Kidney capillary endothelial cell (primary cell): ENCODE data around the gene SYTL1.
A peak's percentile ranks its signal among the peaks of the same experiment; 100 is the strongest.

Experiments used
- DNase-seq: peaks from one replicate; pipeline ENCODE4 v3.0.0-alpha.2; 2018; ENCODE audit warnings: low spot score

The SYTL1 gene, protein sequence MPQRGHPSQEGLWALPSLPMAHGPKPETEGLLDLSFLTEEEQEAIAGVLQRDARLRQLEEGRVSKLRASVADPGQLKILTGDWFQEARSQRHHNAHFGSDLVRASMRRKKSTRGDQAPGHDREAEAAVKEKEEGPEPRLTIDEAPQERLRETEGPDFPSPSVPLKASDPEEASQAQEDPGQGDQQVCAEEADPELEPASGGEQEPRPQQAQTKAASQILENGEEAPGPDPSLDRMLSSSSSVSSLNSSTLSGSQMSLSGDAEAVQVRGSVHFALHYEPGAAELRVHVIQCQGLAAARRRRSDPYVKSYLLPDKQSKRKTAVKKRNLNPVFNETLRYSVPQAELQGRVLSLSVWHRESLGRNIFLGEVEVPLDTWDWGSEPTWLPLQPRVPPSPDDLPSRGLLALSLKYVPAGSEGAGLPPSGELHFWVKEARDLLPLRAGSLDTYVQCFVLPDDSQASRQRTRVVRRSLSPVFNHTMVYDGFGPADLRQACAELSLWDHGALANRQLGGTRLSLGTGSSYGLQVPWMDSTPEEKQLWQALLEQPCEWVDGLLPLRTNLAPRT

DNA sequence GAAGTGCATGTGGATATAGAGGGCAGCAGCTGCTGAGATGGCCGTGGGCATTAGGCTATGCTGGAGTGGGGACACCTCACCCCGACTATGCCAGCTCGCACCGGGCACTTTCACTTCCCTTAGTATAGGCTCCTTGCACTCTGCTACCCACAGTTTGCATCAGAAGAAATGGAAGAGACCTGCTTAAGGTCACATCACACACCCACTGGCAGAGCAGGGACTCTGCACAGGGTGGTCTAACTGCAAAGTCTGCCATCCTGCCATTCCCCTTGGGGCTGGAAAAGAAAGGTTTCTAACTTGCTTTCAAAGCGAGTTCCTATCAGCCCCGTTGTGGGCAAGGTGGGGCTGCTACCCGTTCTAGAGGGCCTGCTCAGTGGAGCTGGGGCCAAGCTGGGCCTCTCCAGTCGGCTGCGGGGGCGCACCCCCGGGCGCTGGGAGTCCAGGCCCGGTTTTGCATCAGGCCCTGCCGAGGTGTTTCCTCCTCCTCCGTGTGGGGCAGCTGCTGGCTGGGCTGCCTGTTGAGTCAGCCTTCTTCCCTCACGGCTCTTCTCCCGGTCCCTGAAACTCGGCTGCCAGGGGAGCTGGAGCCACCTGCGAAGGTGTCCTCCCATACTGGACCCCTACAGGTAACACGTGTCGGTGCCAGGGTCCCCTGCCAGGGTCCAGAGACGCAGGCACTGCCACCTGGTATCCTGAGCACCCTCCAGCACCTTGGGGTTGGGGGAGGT is at the start of gene SYTL1:
SYTL1 (plus strand) TSS at position 498 of the 728 bp plus-strand sequence. CDS start 3,313 bp downstream, outside the sequence.
- peak; percentile 42 for DNase-seq

DNA sequence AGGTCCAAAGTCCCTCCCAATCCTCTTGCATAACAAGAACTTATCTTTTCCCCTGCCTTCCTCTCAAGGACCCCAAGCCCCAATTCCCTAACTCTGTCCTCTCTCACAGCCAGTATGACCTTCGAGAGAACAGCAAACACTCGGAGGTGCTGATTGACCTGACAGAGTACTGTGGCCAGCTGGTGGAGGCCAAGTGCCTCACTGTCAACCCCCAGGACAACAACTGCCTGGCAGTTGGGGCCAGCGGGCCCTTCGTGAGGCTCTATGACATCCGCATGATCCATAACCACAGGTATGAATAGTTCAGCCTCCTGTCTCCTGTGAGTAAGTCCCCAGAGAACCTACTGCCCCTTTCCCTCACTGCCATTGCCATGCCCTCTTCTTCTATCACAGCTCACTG is 49.7 kb upstream of the SYTL1 start:
- no peak for DNase-seq

DNA sequence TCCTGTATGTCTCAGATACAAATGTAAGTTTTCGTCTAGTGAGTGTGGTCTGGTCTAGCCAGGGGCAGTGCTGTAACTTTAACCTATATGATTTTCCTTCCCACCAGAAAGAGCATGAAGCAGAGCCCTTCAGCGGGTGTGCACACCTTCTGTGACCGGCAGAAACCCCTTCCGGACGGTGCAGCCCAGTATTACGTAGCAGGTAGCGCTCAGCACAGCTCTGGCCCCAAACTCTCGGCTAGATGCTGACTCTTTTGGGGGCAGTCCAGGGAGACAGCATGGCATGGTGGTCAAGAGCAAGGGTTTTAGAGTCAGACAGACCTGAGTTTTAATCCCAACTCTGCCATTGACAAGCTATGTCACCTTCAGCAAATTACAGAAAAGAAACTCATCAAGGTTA is 47.9 kb upstream of the SYTL1 start:
- no peak for DNase-seq

DNA sequence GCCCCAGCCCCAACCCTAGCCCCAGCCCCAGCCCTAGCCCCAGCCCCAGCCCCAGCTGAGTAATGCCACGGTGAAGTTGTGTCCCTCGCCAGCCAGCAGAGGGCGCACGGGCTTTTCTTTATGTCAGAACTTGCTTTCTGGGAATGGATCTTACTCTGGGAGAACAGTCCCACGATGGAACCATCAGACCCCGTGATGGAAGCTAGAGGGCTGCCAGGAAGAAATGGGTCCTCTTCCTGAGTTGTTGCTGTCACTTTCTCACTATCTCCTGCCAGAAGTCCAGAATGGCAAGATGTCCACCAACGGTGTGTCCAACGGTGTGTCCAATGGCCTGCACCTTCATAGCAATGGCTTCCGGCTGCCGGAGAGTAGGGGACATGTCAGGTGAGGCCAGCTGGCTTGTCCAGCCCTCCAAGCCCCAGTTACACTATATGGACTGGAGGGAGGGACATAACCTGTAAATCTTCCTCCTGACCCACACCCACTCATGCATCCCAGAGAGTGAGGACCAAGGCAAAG is 45.0 kb upstream of the SYTL1 start:
- peak; percentile 45 for DNase-seq

DNA sequence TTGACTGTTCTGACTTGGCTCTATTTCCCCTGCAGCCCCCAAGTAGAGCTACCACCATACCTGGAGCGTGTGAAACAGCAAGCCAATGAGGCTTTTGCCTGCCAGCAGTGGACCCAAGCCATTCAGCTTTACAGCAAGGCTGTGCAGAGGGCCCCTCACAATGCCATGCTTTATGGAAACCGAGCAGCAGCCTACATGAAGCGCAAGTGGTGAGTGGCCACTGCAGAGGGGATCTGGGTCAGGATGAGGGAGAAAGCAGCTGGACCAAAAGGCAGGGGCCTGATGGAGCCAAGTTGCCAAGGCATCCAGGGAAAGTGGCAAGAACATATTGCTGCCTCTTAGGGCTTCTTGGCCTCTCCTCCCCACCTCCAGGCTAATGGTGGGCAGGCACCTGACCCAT is 43.9 kb upstream of the SYTL1 start:
- no peak for DNase-seq

DNA sequence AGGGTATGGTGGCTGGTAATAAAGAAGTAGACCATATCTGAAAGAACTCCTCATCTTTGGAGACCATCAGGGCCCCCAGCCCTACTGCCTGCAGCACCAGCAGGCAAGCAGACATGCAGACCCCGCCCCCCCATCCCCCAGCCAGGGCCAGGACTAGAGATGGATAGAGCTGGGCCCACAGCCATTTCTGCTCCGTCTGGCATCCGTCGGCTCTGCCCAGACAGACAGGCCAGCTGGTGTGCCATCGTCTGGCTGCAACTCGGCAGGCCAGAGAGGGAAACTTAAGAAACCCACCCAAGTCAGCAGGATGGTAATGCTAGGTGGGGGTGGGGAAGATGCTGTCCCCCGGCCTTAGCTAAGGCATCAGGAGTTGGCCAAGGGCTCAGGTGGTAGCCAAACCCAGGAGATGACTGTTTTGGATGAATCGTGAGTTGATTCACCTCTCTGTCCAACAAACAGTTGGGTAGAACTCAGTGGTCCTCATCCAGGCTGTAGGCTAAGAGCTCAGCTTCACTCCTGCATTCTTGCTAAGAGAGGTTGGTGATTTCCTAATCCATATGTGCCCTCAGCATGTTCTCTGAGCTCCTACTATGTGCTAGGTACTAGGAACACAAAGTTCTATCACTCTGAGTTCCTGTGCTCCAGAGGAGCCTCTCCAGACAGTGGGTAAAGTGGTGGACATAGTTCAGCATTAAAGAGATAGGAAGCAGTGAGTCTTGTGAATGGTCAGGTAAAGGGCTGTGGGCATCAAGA is 43.0 kb upstream of the SYTL1 start:
- DNase-seq = no peak

DNA sequence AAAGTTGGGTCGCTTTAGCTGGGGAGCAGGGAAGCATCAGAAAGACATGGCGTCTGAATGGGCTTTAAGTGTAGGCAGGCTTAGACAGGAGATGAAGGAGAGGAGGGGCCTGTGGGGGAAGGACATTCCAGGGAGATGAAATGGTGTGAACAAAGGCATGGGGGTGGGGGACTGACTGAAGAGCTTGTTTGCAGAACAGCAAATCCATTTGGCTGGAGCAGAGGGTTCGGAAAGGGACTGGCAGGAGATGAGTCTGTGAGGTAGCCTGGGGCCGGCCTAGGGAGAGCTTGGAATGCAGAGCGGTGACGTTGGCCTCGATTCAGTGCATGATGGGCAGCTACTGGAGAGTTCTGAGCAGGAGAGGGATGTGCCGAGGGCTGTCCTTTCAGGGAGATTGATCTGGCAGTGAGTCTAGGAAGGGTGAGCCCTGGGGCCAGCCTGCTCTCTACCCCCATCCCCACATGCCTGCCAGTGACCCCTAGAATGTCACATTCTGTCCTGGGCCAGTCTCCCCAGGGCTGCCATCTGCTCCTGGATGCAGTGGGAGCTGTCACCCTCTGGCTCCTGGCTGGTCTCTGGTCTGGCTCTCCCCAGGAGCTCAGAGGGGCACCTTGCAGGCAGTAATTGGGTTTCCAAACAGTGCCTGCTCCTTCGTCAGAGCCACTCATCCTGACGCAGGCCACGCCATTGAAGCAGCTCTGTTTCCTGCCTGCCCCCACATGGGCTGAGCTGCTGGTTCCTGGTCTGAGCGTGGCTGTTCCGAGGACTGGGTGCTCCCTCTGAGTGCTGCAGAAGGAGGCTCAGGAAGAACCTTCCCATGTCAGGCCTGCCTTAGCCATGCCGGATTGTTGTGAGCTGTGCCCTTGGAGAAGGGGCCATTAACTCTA is 42.2 kb upstream of the SYTL1 start:
- DNase-seq = peak; percentile 33

DNA sequence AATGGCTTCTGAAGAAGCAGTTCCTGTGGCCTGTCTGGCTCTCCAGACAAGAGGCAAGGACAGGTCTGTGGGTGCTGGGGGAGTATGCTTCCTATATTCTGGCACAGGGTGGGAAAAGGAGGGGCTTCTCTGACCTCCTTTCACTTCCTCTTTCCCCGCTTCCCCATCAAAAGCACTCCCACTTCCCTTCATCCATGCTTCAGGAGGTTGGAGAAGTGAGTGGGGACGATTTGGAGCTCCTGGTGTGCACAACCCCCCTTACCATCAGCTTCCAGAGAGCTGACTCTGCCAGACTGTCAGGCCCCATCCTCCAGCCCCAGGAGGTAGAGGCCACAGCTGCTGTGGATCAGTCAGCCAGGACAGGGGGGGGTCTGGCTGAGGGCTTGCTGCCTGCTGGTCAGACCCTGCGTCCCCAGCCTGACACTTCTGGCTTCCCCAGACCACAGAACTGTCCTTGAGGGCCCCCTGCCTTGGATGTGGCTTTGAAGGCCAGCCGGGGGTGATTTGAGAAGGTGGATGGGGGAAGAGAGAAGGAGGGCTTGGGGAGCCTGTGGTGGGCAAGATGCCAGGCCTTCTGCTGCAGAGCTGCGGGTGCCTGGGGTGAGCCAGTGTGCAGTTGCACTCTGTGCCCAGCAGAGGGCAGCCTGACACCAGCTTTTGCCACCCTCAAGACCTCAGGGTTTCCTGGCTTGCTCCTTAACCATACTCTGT is 41.3 kb upstream of the SYTL1 start:
- peak; percentile 79 for DNase-seq

DNA sequence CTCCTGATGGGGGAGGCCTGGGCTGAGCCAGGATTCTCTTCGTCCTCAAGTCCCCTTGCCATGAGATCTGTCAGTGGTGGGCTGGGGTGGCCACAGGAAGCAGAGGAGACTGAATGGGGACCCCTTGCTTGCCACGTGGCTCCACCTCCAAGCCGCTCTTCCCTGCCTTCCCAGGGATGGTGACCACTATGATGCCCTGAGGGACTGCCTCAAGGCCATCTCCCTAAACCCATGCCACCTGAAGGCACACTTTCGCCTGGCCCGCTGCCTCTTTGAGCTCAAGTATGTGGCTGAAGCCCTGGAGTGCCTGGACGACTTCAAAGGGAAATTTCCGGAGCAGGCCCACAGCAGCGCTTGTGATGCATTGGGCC is 40.8 kb upstream of the SYTL1 start:
- no peak for DNase-seq

DNA sequence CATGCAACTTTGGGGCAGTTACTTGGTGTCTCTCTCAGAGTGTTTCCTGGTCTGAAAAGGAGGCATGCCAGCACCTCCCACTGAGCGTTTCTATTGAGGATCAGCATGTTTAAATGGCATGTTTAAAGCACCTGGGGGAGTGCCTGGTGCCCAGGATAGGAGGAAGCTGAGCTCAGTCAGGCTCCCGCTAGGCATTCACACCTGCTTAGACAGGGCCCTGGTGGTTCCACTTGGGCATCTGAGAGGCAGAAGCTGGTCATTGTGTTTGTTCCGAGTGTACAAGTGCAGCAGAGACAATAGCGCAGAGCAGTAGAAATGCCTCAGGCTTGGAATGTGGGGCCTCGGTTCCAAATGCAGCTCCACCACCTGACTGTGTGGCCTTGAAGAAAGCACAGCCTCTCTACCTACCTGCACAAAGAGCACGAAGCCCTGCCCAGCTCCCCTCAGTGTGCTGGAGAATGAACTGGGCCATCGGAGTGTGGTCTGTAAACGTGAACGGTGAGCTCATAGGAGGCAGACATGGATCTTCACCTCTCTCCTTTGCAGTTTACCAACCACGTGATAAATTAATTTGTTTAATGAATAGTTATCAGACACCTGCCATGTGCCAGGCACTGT is 40.1 kb upstream of the SYTL1 start:
- no peak for DNase-seq

DNA sequence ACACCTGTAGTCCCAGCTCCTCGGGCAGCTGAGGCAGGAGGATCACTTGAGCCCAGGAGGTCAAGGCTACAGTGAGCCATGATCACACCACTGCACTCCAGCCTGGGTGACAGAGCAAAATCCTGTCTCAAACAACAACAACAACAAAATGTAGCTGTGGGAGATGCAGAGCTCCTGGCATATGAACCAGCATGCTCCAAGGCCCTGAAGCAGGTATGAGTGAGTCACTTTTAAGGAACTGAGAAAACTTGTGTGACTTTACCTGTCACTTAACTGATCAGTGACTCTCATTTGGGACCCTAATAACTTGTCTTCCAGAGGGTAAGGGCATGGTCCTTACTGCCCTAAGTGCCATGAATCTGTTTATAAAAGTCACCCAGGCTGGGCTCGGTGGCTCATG is 39.2 kb upstream of the SYTL1 start:
- DNase-seq = no peak

DNA sequence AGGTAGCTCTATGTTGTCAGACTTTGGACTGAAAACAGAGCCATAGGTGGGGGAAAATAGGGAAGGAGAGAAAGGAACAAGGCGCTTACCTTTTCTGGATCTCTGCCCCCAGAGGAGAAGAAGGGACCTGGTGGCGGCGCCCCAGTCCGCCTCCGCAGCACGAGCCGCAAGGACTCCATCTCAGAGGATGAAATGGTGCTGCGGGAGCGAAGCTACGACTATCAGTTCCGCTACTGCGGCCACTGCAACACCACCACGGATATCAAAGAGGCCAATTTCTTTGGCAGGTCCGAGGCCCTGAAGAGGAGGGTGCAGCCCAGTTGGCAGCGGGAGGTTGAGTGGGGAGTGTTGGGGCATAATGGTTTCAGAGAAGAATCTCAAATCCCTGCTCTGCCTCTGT is 38.3 kb upstream of the SYTL1 start:
- DNase-seq = no peak

DNA sequence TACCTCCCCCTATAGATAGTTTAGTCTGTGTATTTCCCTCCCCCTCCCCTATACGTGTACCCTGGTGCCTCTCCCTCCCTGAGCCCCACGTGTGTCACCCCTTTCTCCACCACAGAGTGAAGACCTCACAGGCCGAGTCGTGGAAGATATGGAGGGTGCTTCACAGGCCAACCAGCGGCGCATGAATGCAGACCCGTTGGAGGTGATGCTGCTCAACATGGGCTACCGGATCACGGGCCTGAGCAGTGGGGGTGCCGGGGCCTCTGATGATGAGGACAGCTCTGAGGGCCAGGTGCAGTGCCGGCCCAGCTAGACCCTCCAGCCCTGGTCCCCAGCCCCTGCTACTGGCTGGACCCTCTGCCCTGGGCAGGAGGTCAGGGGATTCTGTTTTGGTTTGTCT is 35.8 kb upstream of the SYTL1 start:
- no peak for DNase-seq

DNA sequence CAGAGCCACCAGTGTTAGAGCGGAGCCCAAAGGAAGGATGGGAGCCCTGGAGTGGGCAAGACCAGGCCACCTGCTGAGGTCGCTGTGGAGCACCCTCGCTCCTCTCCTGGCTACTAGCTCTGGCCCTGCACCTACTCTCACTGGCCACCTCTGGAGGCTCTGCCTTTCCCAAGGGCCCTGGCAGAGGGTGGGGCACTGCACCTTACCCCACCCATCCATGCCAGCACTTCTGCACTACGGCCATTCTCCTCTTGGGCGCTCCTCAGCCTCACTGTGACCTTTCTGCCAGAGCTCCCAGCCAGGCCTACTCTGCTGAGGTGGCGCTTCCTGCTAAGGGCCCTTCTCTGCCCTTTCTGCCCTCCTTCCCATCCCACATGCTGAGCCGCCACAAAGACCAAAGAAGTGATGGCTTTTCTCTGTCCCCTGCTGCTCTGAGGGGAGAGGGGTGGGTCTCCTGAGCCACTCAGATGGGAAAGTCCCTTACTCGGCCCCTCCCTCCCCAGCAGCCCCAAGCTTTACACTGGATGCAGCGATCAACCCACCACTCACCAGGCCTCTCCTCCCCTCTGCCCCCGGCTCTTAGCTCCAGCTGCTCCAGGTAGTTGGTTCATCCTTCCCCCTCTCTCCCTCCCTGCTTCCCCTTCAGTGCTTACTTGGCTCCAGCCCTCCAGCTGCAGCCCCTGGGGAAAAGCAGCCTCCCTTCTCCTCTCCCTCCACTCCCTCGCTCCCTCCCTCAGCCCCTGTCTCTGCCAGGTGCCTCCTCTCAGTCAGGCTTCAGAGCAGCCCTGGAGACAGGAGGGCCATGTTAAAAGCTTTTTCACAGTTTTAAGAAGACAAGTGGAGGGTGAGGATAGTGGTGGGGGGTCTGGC is 34.7 kb upstream of the SYTL1 start:
- no peak for DNase-seq

DNA sequence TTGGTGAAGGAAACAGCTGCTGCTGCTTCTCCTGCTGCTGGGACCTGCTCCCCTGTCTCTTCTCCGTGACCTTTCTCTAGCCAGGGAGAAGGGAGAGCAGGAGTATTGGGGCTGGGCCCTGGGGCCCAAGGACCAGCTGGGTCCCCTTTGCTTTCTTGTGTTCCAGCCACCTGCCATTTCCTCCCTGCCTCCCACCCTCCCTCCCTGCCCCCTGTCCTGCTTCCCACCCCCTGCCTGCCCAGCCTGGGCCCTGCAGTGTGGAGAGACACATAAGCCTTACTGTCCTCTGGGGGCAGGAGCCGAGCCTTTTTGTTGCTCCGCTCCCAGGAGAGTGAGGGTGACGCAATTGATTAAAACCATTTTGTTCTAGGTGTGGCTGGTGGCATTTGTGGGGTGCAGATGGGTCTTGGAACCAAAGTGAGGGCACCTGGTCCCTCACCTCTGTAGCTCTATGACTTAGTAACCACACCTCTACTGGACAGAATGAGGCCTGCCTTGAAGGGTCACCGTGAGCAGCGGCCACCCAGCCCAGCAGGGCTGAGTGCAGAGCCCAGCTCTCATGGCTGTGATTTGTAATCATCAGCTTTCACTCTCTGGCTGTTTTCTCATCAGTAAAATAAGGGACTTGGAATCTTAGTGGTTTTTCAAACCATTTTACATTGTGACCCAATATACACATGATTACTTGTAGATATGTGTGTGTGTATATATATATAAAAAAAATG is 33.8 kb upstream of the SYTL1 start:
- no peak for DNase-seq

DNA sequence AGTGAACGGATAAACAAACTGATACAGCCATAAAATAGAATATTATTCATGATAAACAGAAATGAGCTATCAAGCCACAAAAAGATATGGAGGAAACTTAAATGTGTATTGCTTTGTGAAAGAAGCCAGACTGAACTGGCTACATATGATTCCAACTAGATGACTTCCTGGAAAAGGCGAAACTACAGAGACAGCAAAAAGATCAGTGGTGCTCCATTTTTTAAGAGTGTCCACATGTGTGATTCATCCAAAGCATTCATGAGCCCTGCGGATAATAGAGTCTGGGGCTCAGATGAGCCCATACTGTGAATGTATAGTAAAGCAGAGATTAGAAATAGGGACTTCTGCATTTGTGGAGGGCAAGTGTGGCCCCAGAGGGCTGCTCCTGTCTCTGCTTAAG is 27.7 kb upstream of the SYTL1 start:
- no peak for DNase-seq

DNA sequence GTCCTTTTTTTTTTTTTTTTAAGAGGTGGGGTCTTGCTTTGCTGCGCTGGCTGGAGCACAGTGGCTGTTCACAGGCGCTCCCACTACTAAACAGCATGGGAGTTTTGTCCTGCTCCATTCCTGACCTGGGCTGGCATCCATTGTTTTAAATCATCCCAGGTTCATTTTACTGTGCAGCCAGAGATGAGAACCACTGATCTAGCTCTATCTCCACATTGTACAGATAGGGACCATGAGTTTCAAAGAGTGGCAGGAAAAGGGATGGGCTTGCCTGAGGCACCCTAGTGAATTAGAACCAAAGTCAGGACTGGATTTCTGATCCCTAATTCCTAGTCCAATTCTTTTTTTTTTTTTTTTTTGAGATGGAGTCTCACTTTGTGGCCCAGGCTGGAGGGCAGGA is 27.1 kb upstream of the SYTL1 start:
- DNase-seq = no peak

DNA sequence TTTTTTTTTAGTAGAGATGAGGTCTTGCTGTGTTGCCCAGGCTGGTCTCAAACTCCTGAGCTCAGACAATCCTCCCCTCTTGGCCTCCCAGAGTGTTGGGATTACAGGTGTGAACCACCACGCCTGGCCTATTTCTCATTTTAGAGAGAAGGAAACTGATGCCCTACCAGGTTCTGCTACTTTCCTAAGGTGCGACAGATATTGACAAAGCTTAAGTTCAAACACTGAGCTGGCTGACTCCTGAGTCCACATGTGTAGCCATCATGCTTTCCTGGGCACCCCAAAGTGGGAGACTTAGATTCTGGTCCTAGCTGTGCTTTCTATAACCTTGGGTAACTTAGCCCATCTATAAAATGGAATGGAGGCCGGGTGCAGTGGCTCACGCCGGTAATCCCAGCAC is 25.0 kb upstream of the SYTL1 start:
- DNase-seq = no peak

DNA sequence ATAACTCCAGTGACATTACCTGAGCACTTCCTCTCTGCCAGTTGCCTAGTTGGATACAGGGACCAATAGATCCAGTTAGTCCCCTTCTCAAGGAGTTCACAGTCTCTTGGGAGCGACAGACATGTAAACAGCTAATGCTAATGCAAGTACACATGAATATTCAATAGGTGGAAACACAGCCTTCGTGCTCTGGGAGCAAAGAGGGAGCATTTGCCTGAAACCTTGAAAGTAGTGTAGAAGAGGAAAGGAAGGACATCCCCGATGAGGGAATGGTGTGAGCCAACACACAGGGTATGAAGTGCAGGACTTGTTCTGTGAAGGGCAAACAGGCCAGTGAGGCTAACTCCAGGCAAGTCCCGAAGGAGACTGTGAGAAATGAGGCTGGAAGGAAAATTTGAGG is 23.7 kb upstream of the SYTL1 start:
- DNase-seq = no peak
